ENCODE results near the gene CBLC.
"Not testable (repeated sequence)": the region's sequence is repeated elsewhere in the genome, so short reads cannot be mapped to it uniquely, and the experiment has no call there.

CBLC gene

GRCh38 chr19:44772959-44773358 is 4.7 kb upstream of the CBLC start:
- TF ChIP-seq CTCF (IDR thresholded peaks at IDR 0.05; ENCODE audit: low read depth, low read length), result no peak
- H3K4me3 ChIP-seq (ENCODE audit: low read depth, low read length), result no peak overlapping the region
- H3K27ac ChIP-seq, result no peak overlapping the region
- H3K9me3 ChIP-seq (ENCODE audit: severe bottlenecking), result no peaks in the 10 kb centered on the region
- H3K27me3 ChIP-seq (ENCODE audit: insufficient read depth, low read depth, severe bottlenecking), result no peaks in the 10 kb centered on the region
- no peak for DNase-seq
- no peaks in the 10 kb centered on the region for H3K36me3 ChIP-seq

GRCh38 chr19:44775676-44776240 is 1.9 kb upstream of the CBLC start:
- Histone ChIP-seq H3K4me3 (ENCODE audit: low read depth, low read length) (no peak overlapping the region), H3K27ac (no peak overlapping the region), H3K36me3 (no peaks in the 10 kb centered on the region), H3K27me3 (ENCODE audit: insufficient read depth, low read depth, severe bottlenecking) (no peaks in the 10 kb centered on the region), H3K9me3 (ENCODE audit: severe bottlenecking) (no peaks in the 10 kb centered on the region)
- no peak for DNase-seq
- TF ChIP-seq CTCF (IDR thresholded peaks at IDR 0.05; ENCODE audit: low read depth, low read length), result no peak

GRCh38 chr19:44776402-44777096 is 1.1 kb upstream of the CBLC start:
- Histone ChIP-seq H3K27ac (no peak overlapping the region), H3K4me3 (ENCODE audit: low read depth, low read length) (no peak overlapping the region)
- DNase-seq, result no peak

GRCh38 chr19:44779150-44779549 is 1.5 kb downstream of the CBLC start:
- no peak for DNase-seq
- Histone ChIP-seq H3K27me3 (ENCODE audit: insufficient read depth, low read depth, severe bottlenecking) (no peaks in the 10 kb centered on the region), H3K4me3 (ENCODE audit: low read depth, low read length) (no peak overlapping the region), H3K36me3 (no peaks in the 10 kb centered on the region), H3K9me3 (ENCODE audit: severe bottlenecking) (no peaks in the 10 kb centered on the region), H3K27ac (no peak overlapping the region)
- TF ChIP-seq CTCF (IDR thresholded peaks at IDR 0.05; ENCODE audit: low read depth, low read length), result no peak

More at GRCh38 chr19:44776402-44777096, 1.1 kb upstream of the CBLC start:
- no peaks in the 10 kb centered on the region for H3K9me3 ChIP-seq (ENCODE audit: severe bottlenecking)
- H3K36me3 ChIP-seq, result no peaks in the 10 kb centered on the region
- H3K27me3 ChIP-seq (ENCODE audit: insufficient read depth, low read depth, severe bottlenecking), result no peaks in the 10 kb centered on the region
- no peak for TF ChIP-seq CTCF (IDR thresholded peaks at IDR 0.05; ENCODE audit: low read depth, low read length)

GRCh38 chr19:44781694-44782093 is 4.0 kb downstream of the CBLC start:
- H3K27me3 ChIP-seq (ENCODE audit: insufficient read depth, low read depth, severe bottlenecking); H3K9me3 ChIP-seq (ENCODE audit: severe bottlenecking): not testable (repeated sequence)

GRCh38 chr19:44782729-44783128 is 5.0 kb downstream of the CBLC start:
- Histone ChIP-seq H3K27me3 (ENCODE audit: insufficient read depth, low read depth, severe bottlenecking) (no peaks in the 10 kb centered on the region), H3K9me3 (ENCODE audit: severe bottlenecking) (no peaks in the 10 kb centered on the region), H3K4me3 (ENCODE audit: low read depth, low read length) (no peak overlapping the region), H3K27ac (no peak overlapping the region), H3K36me3 (no peaks in the 10 kb centered on the region)
- TF ChIP-seq CTCF (IDR thresholded peaks at IDR 0.05; ENCODE audit: low read depth, low read length), result no peak
- no peak for DNase-seq

More at GRCh38 chr19:44781694-44782093, 4.0 kb downstream of the CBLC start:
- H3K27ac ChIP-seq; DNase-seq; H3K36me3 ChIP-seq; H3K4me3 ChIP-seq (ENCODE audit: low read depth, low read length): not testable (repeated sequence)
